ENCODE measurements around the gene CLDN18.

The CLDN18 gene

DNA sequence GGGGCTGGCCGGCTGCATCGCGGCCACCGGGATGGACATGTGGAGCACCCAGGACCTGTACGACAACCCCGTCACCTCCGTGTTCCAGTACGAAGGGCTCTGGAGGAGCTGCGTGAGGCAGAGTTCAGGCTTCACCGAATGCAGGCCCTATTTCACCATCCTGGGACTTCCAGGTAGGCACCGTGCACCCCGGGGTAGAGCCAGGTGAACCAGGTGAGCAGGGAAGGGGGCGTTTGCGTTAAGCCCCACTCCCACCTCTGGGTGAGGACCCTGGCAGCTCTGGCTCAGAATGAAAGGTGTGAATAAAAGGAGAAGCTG lies 267 bp downstream of the CLDN18 start:
- no peak for TF ChIP-seq FOXP2 (optimal IDR thresholded peaks at IDR 0.05; ENCODE audit: borderline replicate concordance, extremely low read depth, extremely low read length, insufficient read depth)
- no peak for TF ChIP-seq TAF1 (IDR thresholded peaks at IDR 0.05; ENCODE audit: borderline replicate concordance, insufficient read depth, low read length)
- TF ChIP-seq POLR2AphosphoS5 (IDR thresholded peaks at IDR 0.05; ENCODE audit: low read depth, low read length): no peak
- TF ChIP-seq, protein P1, sequence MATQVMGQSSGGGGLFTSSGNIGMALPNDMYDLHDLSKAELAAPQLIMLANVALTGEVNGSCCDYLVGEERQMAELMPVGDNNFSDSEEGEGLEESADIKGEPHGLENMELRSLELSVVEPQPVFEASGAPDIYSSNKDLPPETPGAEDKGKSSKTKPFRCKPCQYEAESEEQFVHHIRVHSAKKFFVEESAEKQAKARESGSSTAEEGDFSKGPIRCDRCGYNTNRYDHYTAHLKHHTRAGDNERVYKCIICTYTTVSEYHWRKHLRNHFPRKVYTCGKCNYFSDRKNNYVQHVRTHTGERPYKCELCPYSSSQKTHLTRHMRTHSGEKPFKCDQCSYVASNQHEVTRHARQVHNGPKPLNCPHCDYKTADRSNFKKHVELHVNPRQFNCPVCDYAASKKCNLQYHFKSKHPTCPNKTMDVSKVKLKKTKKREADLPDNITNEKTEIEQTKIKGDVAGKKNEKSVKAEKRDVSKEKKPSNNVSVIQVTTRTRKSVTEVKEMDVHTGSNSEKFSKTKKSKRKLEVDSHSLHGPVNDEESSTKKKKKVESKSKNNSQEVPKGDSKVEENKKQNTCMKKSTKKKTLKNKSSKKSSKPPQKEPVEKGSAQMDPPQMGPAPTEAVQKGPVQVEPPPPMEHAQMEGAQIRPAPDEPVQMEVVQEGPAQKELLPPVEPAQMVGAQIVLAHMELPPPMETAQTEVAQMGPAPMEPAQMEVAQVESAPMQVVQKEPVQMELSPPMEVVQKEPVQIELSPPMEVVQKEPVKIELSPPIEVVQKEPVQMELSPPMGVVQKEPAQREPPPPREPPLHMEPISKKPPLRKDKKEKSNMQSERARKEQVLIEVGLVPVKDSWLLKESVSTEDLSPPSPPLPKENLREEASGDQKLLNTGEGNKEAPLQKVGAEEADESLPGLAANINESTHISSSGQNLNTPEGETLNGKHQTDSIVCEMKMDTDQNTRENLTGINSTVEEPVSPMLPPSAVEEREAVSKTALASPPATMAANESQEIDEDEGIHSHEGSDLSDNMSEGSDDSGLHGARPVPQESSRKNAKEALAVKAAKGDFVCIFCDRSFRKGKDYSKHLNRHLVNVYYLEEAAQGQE (IDR thresholded peaks at IDR 0.05; ENCODE audit: insufficient read depth in 1 of 2, low read depth in 2 of 2, low read length in 2 of 2): no peak
- TF ChIP-seq SIN3A (IDR thresholded peaks at IDR 0.05; ENCODE audit: borderline replicate concordance, insufficient read depth, low read length): no peak

DNA sequence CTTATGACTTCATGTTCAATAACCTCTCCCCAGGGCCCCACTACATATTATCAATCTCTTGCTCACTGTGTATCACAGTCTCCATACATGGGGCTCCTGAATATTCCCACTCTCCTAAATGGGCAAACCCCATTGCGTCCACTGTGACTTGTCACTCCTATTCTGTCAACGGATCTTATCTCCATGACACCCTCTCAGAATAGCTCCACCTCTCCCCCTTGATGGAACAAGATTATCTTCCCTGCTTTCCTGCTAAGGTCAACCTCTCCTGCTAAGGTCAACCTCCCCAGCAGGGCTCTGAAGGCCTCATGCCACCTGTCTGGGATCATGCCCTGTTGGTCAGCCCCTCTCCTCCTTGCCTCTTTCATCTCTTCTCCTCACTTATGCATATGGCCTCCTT lies 1.8 kb downstream of the CLDN18 start:
- TF ChIP-seq TAF1 (IDR thresholded peaks at IDR 0.05; ENCODE audit: borderline replicate concordance, insufficient read depth, low read length) (no peak), FOXP2 (optimal IDR thresholded peaks at IDR 0.05; ENCODE audit: borderline replicate concordance, extremely low read depth, extremely low read length, insufficient read depth) (no peak), SIN3A (IDR thresholded peaks at IDR 0.05; ENCODE audit: borderline replicate concordance, insufficient read depth, low read length) (no peak)
- TF ChIP-seq, protein P1 (IDR thresholded peaks at IDR 0.05; ENCODE audit: insufficient read depth in 1 of 2, low read depth in 2 of 2, low read length in 2 of 2): no peak

DNA sequence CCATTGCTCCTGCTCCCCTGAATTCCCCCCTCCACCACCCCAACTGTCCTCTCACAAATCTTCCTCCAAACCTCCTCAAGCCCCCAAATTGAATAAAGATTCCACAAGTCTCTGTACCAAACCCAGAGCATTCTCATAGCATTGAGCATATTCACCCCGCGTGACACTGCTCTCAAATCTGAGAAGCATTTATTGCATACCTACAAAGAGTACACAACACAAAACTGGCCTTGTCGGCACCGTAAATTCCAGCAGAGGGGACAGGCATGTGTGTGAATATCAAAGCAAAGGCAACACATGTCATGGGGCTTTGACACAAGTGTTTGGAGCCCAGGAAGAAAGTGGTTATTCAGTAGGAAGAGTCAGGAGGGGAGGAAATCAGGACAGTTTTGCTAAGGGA lies 2.6 kb downstream of the CLDN18 start:
- no peak for TF ChIP-seq POLR2AphosphoS5 (IDR thresholded peaks at IDR 0.05; ENCODE audit: low read depth, low read length)
- no peak for TF ChIP-seq SIN3A (IDR thresholded peaks at IDR 0.05; ENCODE audit: borderline replicate concordance, insufficient read depth, low read length)
- TF ChIP-seq TAF1 (IDR thresholded peaks at IDR 0.05; ENCODE audit: borderline replicate concordance, insufficient read depth, low read length): no peak
- no peak for TF ChIP-seq FOXP2 (optimal IDR thresholded peaks at IDR 0.05; ENCODE audit: borderline replicate concordance, extremely low read depth, extremely low read length, insufficient read depth)
- TF ChIP-seq, protein P1 (IDR thresholded peaks at IDR 0.05; ENCODE audit: insufficient read depth in 1 of 2, low read depth in 2 of 2, low read length in 2 of 2): no peak

DNA sequence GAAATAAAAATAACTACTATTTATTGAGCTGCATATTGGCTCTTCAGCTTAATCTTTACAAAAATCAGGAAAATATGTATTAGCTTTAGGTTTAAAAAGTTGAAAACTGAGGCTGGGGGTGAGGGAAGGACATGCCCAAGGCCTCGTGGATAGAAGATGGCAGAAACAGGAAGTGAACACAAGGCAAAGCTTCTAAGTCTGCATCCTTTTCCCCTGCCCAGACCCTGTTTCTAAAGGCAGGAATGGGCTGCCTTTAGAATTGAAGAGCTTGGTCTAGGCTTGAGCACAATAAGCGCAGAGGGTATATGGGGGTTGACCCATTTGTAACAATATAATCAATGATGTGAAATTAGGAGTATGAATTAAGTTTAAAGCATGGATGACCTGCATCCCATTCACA lies 6.1 kb downstream of the CLDN18 start:
- TF ChIP-seq TAF1 (IDR thresholded peaks at IDR 0.05; ENCODE audit: borderline replicate concordance, insufficient read depth, low read length) (no peak), POLR2AphosphoS5 (IDR thresholded peaks at IDR 0.05; ENCODE audit: low read depth, low read length) (no peak), SIN3A (IDR thresholded peaks at IDR 0.05; ENCODE audit: borderline replicate concordance, insufficient read depth, low read length) (no peak), FOXP2 (optimal IDR thresholded peaks at IDR 0.05; ENCODE audit: borderline replicate concordance, extremely low read depth, extremely low read length, insufficient read depth) (no peak)
- TF ChIP-seq, protein P1 (IDR thresholded peaks at IDR 0.05; ENCODE audit: insufficient read depth in 1 of 2, low read depth in 2 of 2, low read length in 2 of 2): no peak
